Measurements from ENCODE around the gene UXS1.

UXS1 gene

GRCh38 chr2:106111882-106112571, 82.1 kb downstream of the UXS1 start:
- DNase-seq (ENCODE audit: extremely low spot score) = no peak
- TF ChIP-seq CTBP1 (IDR thresholded peaks at IDR 0.05; ENCODE audit: borderline replicate concordance) (no peak), FOXK2 (IDR thresholded peaks at IDR 0.05) (no peak), SP1 (IDR thresholded peaks at IDR 0.05) (no peak), TARDBP (IDR thresholded peaks at IDR 0.05) (no peak), SUZ12 (IDR thresholded peaks at IDR 0.05) (no peak)
- POLR2A ChIA-PET = no interaction called here
- CTCF ChIA-PET = interaction anchor here (1.1 kb wide), 1 partner anchor 14 kb away, joined by 3 read pairs; no protein-coding TSS in a partner anchor

GRCh38 chr2:106109675-106110424, 84.3 kb downstream of the UXS1 start:
- no peak for DNase-seq (ENCODE audit: extremely low spot score)
- TF ChIP-seq NFRKB (IDR thresholded peaks at IDR 0.05) (no peak), ZNF384 (IDR thresholded peaks at IDR 0.05) (no peak), FOXA1 (IDR thresholded peaks at IDR 0.05) (no peak), PKNOX1 (IDR thresholded peaks at IDR 0.05) (no peak), HDGF (IDR thresholded peaks at IDR 0.05; ENCODE audit: borderline replicate concordance) (no peak), BHLHE40 (IDR thresholded peaks at IDR 0.05; ENCODE audit: borderline replicate concordance) (no peak), FOXK2 (IDR thresholded peaks at IDR 0.05) (no peak), ARNT (IDR thresholded peaks at IDR 0.05) (no peak), LEF1 (IDR thresholded peaks at IDR 0.05; ENCODE audit: borderline replicate concordance) (no peak)
- CTCF ChIA-PET = interaction anchor here (0.5 kb wide), 1 partner anchor 362 kb away, joined by 5 read pairs; no protein-coding TSS in a partner anchor
- POLR2A ChIA-PET = no interaction called here

GRCh38 chr2:106108791-106109190, 85.3 kb downstream of the UXS1 start:
- no peak for TF ChIP-seq SP1 (IDR thresholded peaks at IDR 0.05)
- TF ChIP-seq TARDBP (IDR thresholded peaks at IDR 0.05) = no peak
- TF ChIP-seq L3MBTL2 (conservative IDR thresholded peaks at IDR 0.05) = no peak
- TF ChIP-seq SUZ12 (IDR thresholded peaks at IDR 0.05) = no peak
- TF ChIP-seq ARNT (IDR thresholded peaks at IDR 0.05) = no peak
- TF ChIP-seq ELF4 (IDR thresholded peaks at IDR 0.05) = no peak
- TF ChIP-seq HDGF (IDR thresholded peaks at IDR 0.05; ENCODE audit: borderline replicate concordance) = no peak
- no peak for TF ChIP-seq NFRKB (IDR thresholded peaks at IDR 0.05)
- TF ChIP-seq FOXM1 (IDR thresholded peaks at IDR 0.05; ENCODE audit: borderline replicate concordance) = no peak
- TF ChIP-seq FOXA1 (IDR thresholded peaks at IDR 0.05) = no peak
- no peak for TF ChIP-seq FOXK2 (IDR thresholded peaks at IDR 0.05)
- TF ChIP-seq ZNF384 (IDR thresholded peaks at IDR 0.05) = no peak
- TF ChIP-seq LEF1 (IDR thresholded peaks at IDR 0.05; ENCODE audit: borderline replicate concordance) = no peak
- ChIA-PET POLR2A (no interaction called here), CTCF (no interaction called here)
- no peak for DNase-seq (ENCODE audit: extremely low spot score)

GRCh38 chr2:106108351-106108750, 85.8 kb downstream of the UXS1 start:
- POLR2A ChIA-PET = no interaction called here

GRCh38 chr2:106107509-106108131, 86.5 kb downstream of the UXS1 start:
- ChIA-PET POLR2A (no interaction called here), CTCF (no interaction called here)
- TF ChIP-seq LEF1 (IDR thresholded peaks at IDR 0.05; ENCODE audit: borderline replicate concordance) (no peak), ZNF384 (IDR thresholded peaks at IDR 0.05) (no peak), NFRKB (IDR thresholded peaks at IDR 0.05) (no peak), PKNOX1 (IDR thresholded peaks at IDR 0.05) (no peak), SUZ12 (IDR thresholded peaks at IDR 0.05) (no peak), BHLHE40 (IDR thresholded peaks at IDR 0.05; ENCODE audit: borderline replicate concordance) (no peak), CTBP1 (IDR thresholded peaks at IDR 0.05; ENCODE audit: borderline replicate concordance) (no peak), FOXK2 (IDR thresholded peaks at IDR 0.05) (no peak), FOXA1 (IDR thresholded peaks at IDR 0.05) (no peak)
- DNase-seq (ENCODE audit: extremely low spot score) = no peak

More at GRCh38 chr2:106108351-106108750, 85.8 kb downstream of the UXS1 start:
- TF ChIP-seq ARNT (IDR thresholded peaks at IDR 0.05) = no peak
- TF ChIP-seq CTBP1 (IDR thresholded peaks at IDR 0.05; ENCODE audit: borderline replicate concordance) = no peak
- no peak for TF ChIP-seq HDGF (IDR thresholded peaks at IDR 0.05; ENCODE audit: borderline replicate concordance)
- CTCF ChIA-PET = no interaction called here
- no peak for DNase-seq (ENCODE audit: extremely low spot score)

- TF ChIP-seq NFRKB (IDR thresholded peaks at IDR 0.05) = no peak
- TF ChIP-seq SP1 (IDR thresholded peaks at IDR 0.05) = no peak
- no peak for TF ChIP-seq LEF1 (IDR thresholded peaks at IDR 0.05; ENCODE audit: borderline replicate concordance)
- no peak for TF ChIP-seq ARNT (IDR thresholded peaks at IDR 0.05)
- TF ChIP-seq FOXK2 (IDR thresholded peaks at IDR 0.05) = no peak
- TF ChIP-seq ELF4 (IDR thresholded peaks at IDR 0.05) = no peak
- TF ChIP-seq HDGF (IDR thresholded peaks at IDR 0.05; ENCODE audit: borderline replicate concordance) = no peak
- TF ChIP-seq TARDBP (IDR thresholded peaks at IDR 0.05) = no peak
- TF ChIP-seq PKNOX1 (IDR thresholded peaks at IDR 0.05) = no peak
- no peak for TF ChIP-seq ZNF384 (IDR thresholded peaks at IDR 0.05)
- no peak for TF ChIP-seq CTBP1 (IDR thresholded peaks at IDR 0.05; ENCODE audit: borderline replicate concordance)
- TF ChIP-seq BHLHE40 (IDR thresholded peaks at IDR 0.05; ENCODE audit: borderline replicate concordance) = no peak
- TF ChIP-seq FOXA1 (IDR thresholded peaks at IDR 0.05) = no peak
- TF ChIP-seq SUZ12 (IDR thresholded peaks at IDR 0.05) = no peak
- POLR2A ChIA-PET = no interaction called here
- CTCF ChIA-PET = no interaction called here
- DNase-seq (ENCODE audit: extremely low spot score) = no peak
Measured at GRCh38 chr2:106106622-106107508, 87.2 kb downstream of the UXS1 start.

All from HEK293T (cell line).